Lower lobe of right lung (tissue), 2 donors: ENCODE data around the gene SAP30. TPM values are rescaled to one million over a fixed set of nuclear protein-coding genes. Genes with fewer than 3 reads are reported as not detected.

Source experiments
- ATAC-seq, 2 donors: fragments of 200-7000 bp; cut with Tn5 transposase; one replicate each; pipeline ENCODE4 v1.9.1; 2020 to 2022; ENCODE audit warnings: mild to moderate bottlenecking in 2 of 2, moderate library complexity in 2 of 2
- DNase-seq: peaks from one replicate; pipeline ENCODE4 v3.0.0-alpha.2; 2020
- H3K27ac ChIP-seq: fragments of 200-600 bp; one replicate; pipeline ENCODE4 v1.8.0; 2022
- H3K27me3 ChIP-seq: fragments of 200-600 bp; one replicate; pipeline ENCODE4 v1.8.0; 2022; ENCODE audit warnings: low read depth
- H3K36me3 ChIP-seq: fragments of 200-600 bp; one replicate; pipeline ENCODE4 v1.8.0; 2022; ENCODE audit warnings: mild to moderate bottlenecking
- H3K4me1 ChIP-seq: fragments of 200-600 bp; one replicate; pipeline ENCODE4 v1.8.0; 2022
- H3K4me3 ChIP-seq: fragments of 200-600 bp; one replicate; pipeline ENCODE4 v1.8.0; 2022; ENCODE audit warnings: mild to moderate bottlenecking
- H3K9me3 ChIP-seq: fragments of 200-600 bp; one replicate; pipeline ENCODE4 v1.8.0; 2022
- intact Hi-C: fragments of 100-400 bp; cut with DNase I; formaldehyde crosslinking; loops from one replicate; pipeline ENCODE4 v1.11.0; 2022
- total RNA-seq: library from RNA; stranded (reverse); fragmentation: NEBNext Ultra II Directional; extraction: Animal tissue kit (Norgen Biotek cat#: 25700); gene quantifications from one replicate; pipeline ENCODE4 v1.2.1, GENCODE V29; 2021
- TF ChIP-seq, protein P1 (sequence below): fragments of 200-600 bp; IDR thresholded peaks from one replicate; pipeline ENCODE4 v1.8.0; 2022; ENCODE audit warnings: antibody characterized with exemption, mild to moderate bottlenecking
- donor health status: DM: no; HTN: yes; CAD: no; lungs with severe emphysema.

Gene SAP30
- total RNA-seq, 1 donor from 2014 or later: 15.1 TPM

DNA sequence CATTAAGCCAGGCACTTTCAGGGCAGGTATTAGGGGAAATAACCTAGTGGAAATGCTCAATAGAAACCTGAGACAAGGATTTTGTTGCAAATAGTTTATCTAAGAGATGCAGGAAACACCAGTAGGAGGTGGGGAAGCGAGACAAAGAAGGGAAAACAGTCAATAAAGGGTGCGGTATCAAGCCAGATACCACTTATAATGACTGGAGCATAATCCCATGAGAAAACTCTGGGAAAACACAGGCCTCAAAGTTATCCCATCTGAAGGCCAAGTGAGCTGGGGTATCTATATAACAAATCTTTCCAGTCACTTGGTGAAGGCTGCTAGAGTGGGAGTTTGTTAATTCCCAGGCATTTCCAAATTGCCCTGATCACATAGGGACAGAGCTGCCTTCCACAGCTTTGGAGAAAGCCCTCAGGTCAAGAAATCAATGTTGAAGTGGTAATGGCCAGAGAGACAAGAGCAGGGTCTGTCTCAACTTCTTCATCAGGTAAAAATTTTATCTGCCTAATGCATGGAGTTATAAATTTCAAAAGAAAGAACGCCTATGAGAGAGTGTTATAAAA, 26.8 kb upstream of the SAP30 start:
- TF ChIP-seq, protein P1, sequence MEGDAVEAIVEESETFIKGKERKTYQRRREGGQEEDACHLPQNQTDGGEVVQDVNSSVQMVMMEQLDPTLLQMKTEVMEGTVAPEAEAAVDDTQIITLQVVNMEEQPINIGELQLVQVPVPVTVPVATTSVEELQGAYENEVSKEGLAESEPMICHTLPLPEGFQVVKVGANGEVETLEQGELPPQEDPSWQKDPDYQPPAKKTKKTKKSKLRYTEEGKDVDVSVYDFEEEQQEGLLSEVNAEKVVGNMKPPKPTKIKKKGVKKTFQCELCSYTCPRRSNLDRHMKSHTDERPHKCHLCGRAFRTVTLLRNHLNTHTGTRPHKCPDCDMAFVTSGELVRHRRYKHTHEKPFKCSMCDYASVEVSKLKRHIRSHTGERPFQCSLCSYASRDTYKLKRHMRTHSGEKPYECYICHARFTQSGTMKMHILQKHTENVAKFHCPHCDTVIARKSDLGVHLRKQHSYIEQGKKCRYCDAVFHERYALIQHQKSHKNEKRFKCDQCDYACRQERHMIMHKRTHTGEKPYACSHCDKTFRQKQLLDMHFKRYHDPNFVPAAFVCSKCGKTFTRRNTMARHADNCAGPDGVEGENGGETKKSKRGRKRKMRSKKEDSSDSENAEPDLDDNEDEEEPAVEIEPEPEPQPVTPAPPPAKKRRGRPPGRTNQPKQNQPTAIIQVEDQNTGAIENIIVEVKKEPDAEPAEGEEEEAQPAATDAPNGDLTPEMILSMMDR: no peak
- intact Hi-C loops: no loop called here
- Histone ChIP-seq H3K4me3 (no peak overlapping the region), H3K27ac (no peak overlapping the region), H3K36me3 (no peaks in the 10 kb centered on the region), H3K4me1 (no peaks in the 10 kb centered on the region), H3K27me3 (no peaks in the 10 kb centered on the region), H3K9me3 (no peaks in the 10 kb centered on the region)
- DNase-seq (no peak), ATAC-seq (no peak)

- Histone ChIP-seq H3K27ac (no peak overlapping the region), H3K9me3 (no peaks in the 10 kb centered on the region), H3K36me3 (no peaks in the 10 kb centered on the region), H3K27me3 (no peaks in the 10 kb centered on the region), H3K4me1 (no peaks in the 10 kb centered on the region), H3K4me3 (no peak overlapping the region)
- intact Hi-C loops: no loop called here
- TF ChIP-seq, protein P1: no peak
- DNase-seq: no peak
- ATAC-seq: no peak
Measured at GRCh38 chr4:173345648-173346047, 25.1 kb upstream of the SAP30 start.

DNA sequence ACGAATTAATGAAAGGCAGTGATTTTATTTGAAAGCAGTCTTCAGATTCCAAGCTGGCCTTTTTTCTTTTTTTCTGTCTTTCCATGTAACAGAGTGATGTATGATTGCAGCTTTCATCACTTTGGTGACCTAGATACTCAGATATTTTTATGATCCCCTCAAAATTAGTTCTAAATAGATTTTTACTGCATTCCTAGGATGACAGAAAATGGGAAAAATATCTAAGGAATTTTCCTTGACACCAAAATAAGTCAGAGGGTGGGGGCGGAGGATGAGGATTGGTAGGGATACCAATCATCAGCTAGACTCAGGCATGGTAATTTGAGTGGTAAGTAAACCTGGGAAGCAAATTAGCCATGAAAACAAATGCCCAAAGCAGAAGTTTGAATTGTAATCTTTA, 24.7 kb upstream of the SAP30 start:
- no peaks in the 10 kb centered on the region for H3K36me3 ChIP-seq
- no peaks in the 10 kb centered on the region for H3K9me3 ChIP-seq
- H3K27me3 ChIP-seq: no peaks in the 10 kb centered on the region
- DNase-seq (no peak), ATAC-seq (no peak)
- TF ChIP-seq, protein P1: no peak
- H3K4me3 ChIP-seq: no peak overlapping the region
- H3K27ac ChIP-seq: no peak overlapping the region
- H3K4me1 ChIP-seq: no peaks in the 10 kb centered on the region
- intact Hi-C loops: no loop called here

GRCh38 chr4:173347467-173347866, 23.3 kb upstream of the SAP30 start:
- TF ChIP-seq, protein P1: no peak
- Histone ChIP-seq H3K27me3 (no peaks in the 10 kb centered on the region), H3K36me3 (no peaks in the 10 kb centered on the region), H3K4me3 (no peak overlapping the region), H3K27ac (no peak overlapping the region), H3K9me3 (no peaks in the 10 kb centered on the region), H3K4me1 (no peaks in the 10 kb centered on the region)
- intact Hi-C loops: no loop called here
- ATAC-seq (no peak), DNase-seq (no peak)

- no peaks in the 10 kb centered on the region for H3K36me3 ChIP-seq
- intact Hi-C loops: no loop called here
- no peak overlapping the region for H3K4me3 ChIP-seq
- no peaks in the 10 kb centered on the region for H3K4me1 ChIP-seq
- TF ChIP-seq, protein P1: no peak
- H3K27ac ChIP-seq: no peak overlapping the region
- H3K27me3 ChIP-seq: no peaks in the 10 kb centered on the region
- no peaks in the 10 kb centered on the region for H3K9me3 ChIP-seq
- no peak for DNase-seq
- ATAC-seq: peak in 1 of 2 donors; percentile 49
Measured at GRCh38 chr4:173357939-173358338, 12.8 kb upstream of the SAP30 start.
